GM21723 (cell line): ENCODE data around the gene MAGI2.

Experiments used
- ATAC-seq: cut with Tn5 transposase; IDR thresholded peaks from one replicate; pipeline ENCODE4 v1.9.1; 2021; ENCODE audit warnings: mild to moderate bottlenecking, moderate library complexity; ENCODE audit not compliant: unreplicated experiment

MAGI2 gene

DNA sequence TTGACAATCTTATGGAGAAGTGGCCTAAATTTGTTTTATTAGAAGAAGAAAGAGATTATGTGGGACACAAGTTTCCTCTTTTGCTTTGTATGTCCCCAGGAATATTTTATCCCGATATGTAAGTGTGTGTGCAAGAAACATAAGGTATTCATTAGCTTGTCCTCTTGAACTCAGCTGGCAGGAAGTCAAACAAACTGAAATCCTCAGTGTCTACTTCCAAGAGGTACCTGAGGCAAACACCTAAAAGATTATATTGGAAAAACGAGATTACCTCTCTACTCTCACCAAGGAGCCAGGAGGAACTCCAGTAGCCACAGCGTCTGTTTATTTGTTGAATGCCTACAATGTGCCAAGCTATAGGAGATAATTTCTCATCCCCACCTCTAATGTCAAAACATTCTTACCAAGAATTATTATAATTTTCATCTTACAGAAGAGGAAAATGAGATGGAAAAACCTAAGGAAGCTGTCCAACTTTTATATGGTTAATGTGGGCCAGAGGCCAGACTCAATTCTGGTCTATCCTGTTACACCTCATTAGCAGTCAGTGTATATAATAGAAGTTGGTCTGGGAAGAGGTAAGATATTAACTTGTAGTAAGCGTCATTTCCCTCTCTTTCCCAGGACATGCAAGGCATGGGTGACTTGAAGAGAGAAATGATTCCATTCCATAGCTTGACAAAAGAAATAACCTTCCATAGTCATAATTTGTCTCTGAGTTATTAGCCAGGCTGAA is 692.7 kb downstream of the MAGI2 start:
- no peak for ATAC-seq

DNA sequence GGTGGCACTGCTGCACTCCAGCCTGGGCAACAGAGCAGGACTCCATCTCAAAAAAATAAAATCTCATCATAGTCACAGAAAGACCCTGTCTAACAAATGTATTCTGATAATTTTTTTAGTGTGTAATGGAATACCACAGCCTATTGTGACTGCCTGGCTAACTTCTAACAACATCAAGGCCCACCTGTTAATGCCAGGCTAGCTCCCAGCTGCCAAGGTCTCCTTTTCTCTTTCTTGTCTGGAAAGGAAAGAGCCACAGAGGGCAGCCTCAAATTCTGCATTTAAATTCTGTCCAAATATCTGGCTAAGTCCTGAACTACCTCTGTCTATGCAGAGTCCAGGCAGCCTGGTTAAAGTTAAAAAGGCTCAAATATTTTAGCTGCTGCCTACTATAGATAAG is 700.9 kb downstream of the MAGI2 start:
- ATAC-seq: no peak

DNA sequence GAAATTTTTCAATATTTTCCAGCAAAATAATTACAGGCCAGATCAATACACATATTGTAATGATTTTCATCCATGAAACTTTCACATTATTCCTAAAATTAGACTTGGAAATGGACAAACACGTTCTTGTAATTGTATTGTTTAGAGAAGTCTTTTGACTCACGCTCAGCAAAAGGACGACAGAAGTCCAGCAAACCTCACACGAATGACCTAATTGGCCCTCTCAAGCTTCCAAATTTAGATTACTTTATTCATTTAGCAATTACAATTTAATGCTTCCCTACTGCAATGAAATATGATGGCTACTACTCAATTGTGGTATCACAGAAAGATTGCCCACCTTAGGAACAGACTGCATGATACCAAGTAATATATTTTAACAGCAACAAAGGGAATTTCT is 702.2 kb downstream of the MAGI2 start:
- no peak for ATAC-seq

- ATAC-seq: no peak
These were observed 704.3 kb downstream of the MAGI2 start for GRCh38 chr7:78749052-78749746.

DNA sequence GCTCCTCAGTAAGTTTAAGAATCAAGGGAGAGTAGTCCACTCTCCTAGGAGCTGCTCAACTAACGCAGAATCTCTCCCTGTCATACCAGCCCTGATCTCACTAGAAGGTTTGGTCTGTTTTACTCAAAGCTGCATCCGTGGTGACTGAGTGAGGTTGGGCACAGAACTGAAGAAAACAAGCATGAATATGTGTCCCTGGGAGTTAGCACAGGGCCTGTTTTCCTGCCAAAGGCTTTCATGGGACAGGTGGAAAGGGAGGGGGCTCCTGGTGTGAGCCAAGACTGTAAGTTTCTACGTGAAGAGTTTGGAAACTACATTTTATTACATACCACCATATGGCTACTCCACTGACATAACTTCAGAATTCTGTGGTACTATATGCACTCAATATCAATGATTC is 705.9 kb downstream of the MAGI2 start:
- no peak for ATAC-seq

GRCh38 chr7:78746301-78746700 is 707.2 kb downstream of the MAGI2 start:
- ATAC-seq: no peak

GRCh38 chr7:78742694-78743093 is 710.8 kb downstream of the MAGI2 start:
- ATAC-seq: no peak

- no peak for ATAC-seq
These were observed 716.9 kb downstream of the MAGI2 start for GRCh38 chr7:78736548-78736947.

GRCh38 chr7:78734626-78735025 is 718.8 kb downstream of the MAGI2 start:
- ATAC-seq: no peak

- no peak for ATAC-seq
These were observed 733.4 kb downstream of the MAGI2 start for GRCh38 chr7:78720066-78720465.

DNA sequence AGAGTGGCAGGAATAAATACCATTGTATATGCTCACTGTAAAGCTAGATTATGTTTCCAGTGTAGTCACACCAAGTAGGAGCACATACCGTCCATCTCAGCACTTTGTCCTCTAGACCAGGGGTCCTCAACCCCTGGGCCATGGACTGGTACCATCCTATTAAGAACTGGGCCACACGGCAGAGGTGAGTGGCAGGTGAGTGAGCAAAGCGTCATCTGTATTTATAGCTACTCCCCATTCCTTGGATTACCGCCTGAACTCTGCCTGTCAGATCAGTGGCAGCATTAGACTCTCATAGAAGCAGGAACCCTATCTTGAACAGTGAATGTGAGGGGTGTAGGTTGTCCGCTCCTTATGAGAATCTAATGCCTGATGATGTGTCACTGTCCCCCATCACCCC is 735.3 kb downstream of the MAGI2 start:
- no peak for ATAC-seq

DNA sequence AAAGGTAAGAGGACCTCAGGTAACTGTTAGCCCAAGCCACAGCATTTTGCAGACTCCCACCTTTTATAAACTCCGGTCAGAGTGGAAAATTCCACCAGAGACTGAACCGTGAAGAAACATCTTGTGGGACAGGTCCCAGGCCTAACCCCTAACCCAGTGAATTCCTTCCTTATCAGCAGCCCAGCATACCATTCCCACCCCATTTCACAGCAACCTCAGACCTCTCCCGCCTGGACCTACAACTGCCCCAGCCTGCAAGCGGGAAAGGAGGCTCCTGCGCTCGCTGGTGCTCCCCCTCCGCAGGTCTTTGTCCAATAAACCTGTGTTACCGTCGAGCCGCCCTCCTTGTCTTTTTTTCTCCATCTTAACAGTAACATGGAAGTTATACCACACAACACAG is 736.6 kb downstream of the MAGI2 start:
- no peak for ATAC-seq

- no peak for ATAC-seq
These were observed 739.1 kb downstream of the MAGI2 start for GRCh38 chr7:78714356-78714755.

GRCh38 chr7:78712111-78712510 is 741.4 kb downstream of the MAGI2 start:
- ATAC-seq: no peak

DNA sequence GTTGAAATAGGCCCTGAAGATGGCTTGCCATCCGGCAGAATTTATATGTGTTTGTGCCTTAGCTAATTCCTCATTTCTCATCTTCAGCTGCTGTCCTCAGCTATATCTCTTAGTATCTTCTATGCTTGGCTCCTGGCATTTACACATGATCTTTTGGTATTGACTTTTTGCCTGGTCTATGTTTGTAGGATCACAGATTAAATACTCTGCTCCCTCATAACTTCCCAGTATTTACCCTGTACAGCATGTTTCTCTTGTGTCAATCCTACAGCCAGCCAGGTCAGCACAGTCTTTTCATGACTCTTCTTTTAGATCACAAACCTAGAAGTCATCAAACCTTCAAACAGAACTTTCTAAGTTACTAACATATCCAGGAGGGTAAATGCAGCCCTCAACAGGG is 743.8 kb downstream of the MAGI2 start:
- no peak for ATAC-seq

- ATAC-seq: no peak
These were observed 749.0 kb downstream of the MAGI2 start for GRCh38 chr7:78704504-78704903.

- ATAC-seq: no peak
These were observed 750.1 kb downstream of the MAGI2 start for GRCh38 chr7:78703391-78703790.

- ATAC-seq: no peak
These were observed 750.7 kb downstream of the MAGI2 start for GRCh38 chr7:78702770-78703169.

DNA sequence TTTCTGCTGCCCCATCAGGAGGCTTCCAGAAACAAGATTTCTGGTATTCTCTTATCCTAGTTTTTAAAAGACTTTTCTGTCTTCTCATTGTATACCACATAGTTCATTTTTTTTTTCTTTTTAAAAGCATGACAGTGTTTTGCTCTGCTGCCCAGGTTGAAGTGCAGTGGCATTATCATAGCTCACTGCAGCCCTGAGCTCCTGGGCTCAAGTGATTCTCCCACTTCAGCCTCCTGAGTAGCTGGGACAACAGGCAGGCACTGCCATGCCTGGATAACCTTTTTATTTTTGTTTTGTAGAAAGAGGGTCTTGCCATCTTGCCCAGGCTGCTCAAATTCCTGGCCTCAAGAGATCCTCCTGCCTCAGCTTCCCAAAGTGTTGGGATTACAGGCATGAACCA is 757.6 kb downstream of the MAGI2 start:
- ATAC-seq: no peak

- no peak for ATAC-seq
These were observed 761.9 kb downstream of the MAGI2 start for GRCh38 chr7:78691584-78691983.

DNA sequence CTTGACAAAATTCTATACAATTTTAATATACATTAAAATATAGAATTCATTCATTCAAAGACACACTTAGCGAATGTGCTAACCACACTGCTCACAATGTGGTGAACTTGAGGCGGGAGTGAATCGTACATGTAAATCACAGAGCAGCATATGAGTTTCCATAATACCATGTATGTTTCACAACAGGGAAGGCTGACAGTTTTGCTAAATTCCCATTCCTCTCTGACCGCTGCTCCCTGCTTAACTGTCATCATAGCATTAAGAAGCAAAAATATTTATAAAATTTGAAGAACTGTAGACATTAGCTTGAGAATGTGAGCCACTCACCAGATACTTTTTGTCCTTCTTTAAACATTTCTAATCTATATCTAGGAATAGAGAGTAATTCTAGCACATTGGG is 763.3 kb downstream of the MAGI2 start:
- no peak for ATAC-seq

DNA sequence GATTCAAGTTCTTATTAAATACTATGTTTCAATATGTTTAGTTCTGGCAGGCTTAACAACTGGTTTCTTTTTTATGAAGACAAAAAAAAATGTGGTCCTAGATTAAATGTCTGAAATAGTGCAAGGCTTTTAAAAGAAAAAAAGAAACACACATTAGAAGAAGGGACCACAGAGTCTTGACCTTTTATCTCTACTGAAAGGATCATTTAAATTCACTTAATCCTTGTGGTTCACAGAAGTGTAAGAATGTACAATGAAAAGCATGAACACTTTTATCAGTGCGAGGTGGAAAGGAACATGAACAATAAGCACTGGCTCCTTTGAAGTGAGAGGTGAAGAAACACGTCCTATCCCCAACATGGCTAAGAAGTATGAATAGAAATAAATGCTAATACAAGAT is 765.1 kb downstream of the MAGI2 start:
- ATAC-seq: no peak

- ATAC-seq: no peak
These were observed 767.3 kb downstream of the MAGI2 start for GRCh38 chr7:78686189-78686588.
